Activated CD4-positive, alpha-beta memory T cell treated with anti-CD3 and anti-CD28 coated beads, Interleukin-2, amount 10 ng/mL, durations not matched to agents 7 days and 5 days (primary cell): ENCODE results near the gene PLEKHG2. TPM values are rescaled to one million over a fixed set of nuclear protein-coding genes. Genes with fewer than 3 reads are reported as not detected.

Source experiments
- CTCF ChIA-PET: fragments of 350-600 bp; sonication (Branson Sonifier 250); formaldehyde crosslinking; loops from one replicate; lab custom pipeline; 2021; ENCODE audit warnings: antibody characterized with exemption, inconsistent platforms; lab: Charles Lee
- POLR2A ChIA-PET: fragments of 350-600 bp; sonication (Branson Sonifier 250); formaldehyde crosslinking; loops from one replicate; lab custom pipeline; 2021; ENCODE audit warnings: antibody characterized with exemption; lab: Charles Lee
- DNase-seq: peaks from one replicate; pipeline ENCODE4 v3.0.0-alpha.2; 2020
- H3K27ac Mint-ChIP-seq: one replicate; pipeline ENCODE4 v1.8.0; 2021; ENCODE audit warnings: mild to moderate bottlenecking, mixed read lengths
- H3K27me3 Mint-ChIP-seq: one replicate; pipeline ENCODE4 v1.8.0; 2021; ENCODE audit warnings: mixed read lengths
- H3K36me3 Mint-ChIP-seq: one replicate; pipeline ENCODE4 v1.8.0; 2021; ENCODE audit warnings: low read depth, mixed read lengths
- H3K4me1 Mint-ChIP-seq: one replicate; pipeline ENCODE4 v1.8.0; 2021; ENCODE audit warnings: mixed read lengths
- H3K4me3 Mint-ChIP-seq: one replicate; pipeline ENCODE4 v1.8.0; 2021; ENCODE audit warnings: mild to moderate bottlenecking, mixed read lengths
- H3K9me3 Mint-ChIP-seq: one replicate; pipeline ENCODE4 v1.8.0; 2021; ENCODE audit warnings: mixed read lengths
- total RNA-seq, 2 experiments: library from RNA; stranded (reverse); gene quantifications; one replicate each; pipeline ENCODE4 v1.2.3, GENCODE V29; 2021

Gene PLEKHG2
- total RNA-seq, 2 experiments from 2014 or later, result 82.4 to 93.0 TPM

DNA sequence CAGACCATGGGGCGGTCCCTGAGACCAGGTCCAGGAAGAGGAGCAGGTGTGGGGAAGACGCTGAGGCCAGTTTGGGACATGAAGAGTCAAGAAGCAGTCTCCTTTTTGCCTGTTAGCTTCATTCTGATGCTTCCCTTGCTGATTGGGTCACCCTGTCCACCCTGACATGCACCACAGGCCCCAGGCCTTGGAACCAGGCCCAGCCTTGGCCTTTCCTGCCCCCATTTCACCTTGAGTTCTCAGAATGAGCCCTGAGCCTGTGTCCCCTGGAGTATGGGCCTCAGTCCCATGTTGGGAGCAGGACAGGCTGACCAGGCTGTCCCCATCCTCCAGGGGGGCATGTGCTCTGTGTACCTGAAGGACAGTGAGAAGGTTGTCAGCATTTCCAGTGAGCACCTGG, 63.3 kb downstream of the PLEKHG2 start:
- ChIA-PET CTCF (interaction anchor here (1.9 to 2.3 kb wide), 2 partner anchors 36 to 58 kb away, joined by 16 to 24 read pairs; partner anchors contain the start of gene EID2B), POLR2A (interaction anchor here (1.2 to 2.4 kb wide), 2 partner anchors 11 to 40 kb away, joined by 3 to 8 read pairs; partner anchors contain the start of gene RPS16)
- Mint-ChIP-seq H3K27me3 (no peaks in the 10 kb centered on the region), H3K4me3 (no peak overlapping the region), H3K27ac (no peak overlapping the region), H3K36me3 (peaks cover 50% of the 10 kb centered on the region), H3K4me1 (peaks cover 18% of the 10 kb centered on the region), H3K9me3 (no peaks in the 10 kb centered on the region)
- DNase-seq, result no peak

Other genes with a start within 250 kb of the PLEKHG2 start
- not detected for gene NCCRP1, start 215.7 kb upstream of the PLEKHG2 start, total RNA-seq
- not detected for gene SYCN, start 208.4 kb upstream of the PLEKHG2 start, total RNA-seq
- gene IFNL3, start 167.7 kb upstream of the PLEKHG2 start, total RNA-seq, result not detected
- not detected for gene IFNL4, start 163.8 kb upstream of the PLEKHG2 start, total RNA-seq
- not detected for gene IFNL2, start 144.3 kb upstream of the PLEKHG2 start, total RNA-seq
- under 1 TPM; 0.38 to 0.43 TPM for gene IFNL1, start 116.3 kb upstream of the PLEKHG2 start, total RNA-seq
- gene LRFN1, start 91.8 kb upstream of the PLEKHG2 start, total RNA-seq, result 1 to 10 TPM; 9.2 to 9.3 TPM
- gene GMFG, start 76.6 kb upstream of the PLEKHG2 start, total RNA-seq, result 100 to 1,000 TPM; 705 to 721 TPM
- gene SAMD4B, start 70.2 kb upstream of the PLEKHG2 start, total RNA-seq, result 10 to 100 TPM; 53.9 to 54.8 TPM
- 10 to 100 TPM; 44.0 to 47.2 TPM for gene PAF1, start 21.6 kb upstream of the PLEKHG2 start, total RNA-seq
- gene MED29, start 21.3 kb upstream of the PLEKHG2 start, total RNA-seq, result 10 to 100 TPM; 32.3 to 34.5 TPM
- gene ZFP36, start 5.8 kb upstream of the PLEKHG2 start, total RNA-seq, result 100 to 1,000 TPM; 189 to 194 TPM
- gene RPS16, start 23.3 kb downstream of the PLEKHG2 start, total RNA-seq, result 1,000 to 10,000 TPM; 2,238 to 2,243 TPM
- 100 to 1,000 TPM; 153 to 159 TPM for gene SUPT5H, start 32.9 kb downstream of the PLEKHG2 start, total RNA-seq
- 10 to 100 TPM; 44.0 to 44.8 TPM for gene TIMM50, start 68.2 kb downstream of the PLEKHG2 start, total RNA-seq
- under 1 TPM; 0.28 to 0.30 TPM for gene DLL3, start 86.3 kb downstream of the PLEKHG2 start, total RNA-seq
- gene SELENOV, start 102.5 kb downstream of the PLEKHG2 start, total RNA-seq, result not detected
- 1 to 10 TPM; 4.5 to 4.7 TPM for gene EID2B, start 120.2 kb downstream of the PLEKHG2 start, total RNA-seq
- 10 to 100 TPM; 14.8 to 15.2 TPM for gene EID2, start 127.5 kb downstream of the PLEKHG2 start, total RNA-seq
- not detected for gene LGALS13, start 189.9 kb downstream of the PLEKHG2 start, total RNA-seq
- gene LGALS16, start 243.2 kb downstream of the PLEKHG2 start, total RNA-seq, result not detected